K562 (cell line): Measurements from ENCODE around the gene SEZ6. TPM values are rescaled to one million over a fixed set of nuclear protein-coding genes. Genes with fewer than 3 reads are reported as not detected.

Experiments used
- ATAC-seq: fragments of 200-7000 bp; cut with Tn5 transposase; 3 replicates; pipeline ENCODE4 v1.9.1; 2020; ENCODE audit warnings: moderate library complexity
- BruUV-seq: library from RNA; stranded (reverse); fragments of 400-500 nt; replicated peaks from 2 replicates; lab custom pipeline; 2021; lab: Mats Ljungman, UMichigan
- CTCF ChIA-PET: fragments of 300-600 bp; formaldehyde crosslinking; extraction: SDS; loops from one replicate; lab custom pipeline; 2021; ENCODE audit warnings: low intra/inter-chr PET ratio; lab: Yijun Ruan, JAX
- POLR2A ChIA-PET: fragments of 300-600, 350-650 bp; sonication (Branson Sonifier 250); formaldehyde crosslinking; extraction: SDS; loops from one replicate; lab custom pipeline; 2021; ENCODE audit warnings: antibody characterized with exemption, inconsistent platforms; lab: Yijun Ruan, JAX
- DNase-seq, 4 experiments: peaks; one replicate each; pipeline versions ENCODE4 v3.0.0 to v3.0.0-alpha.2; 2011 to 2018; ENCODE audit warnings: low spot score in 3 of 4, mixed read lengths in 3 of 4; ENCODE audit errors: extremely low read depth in 1 of 4
- FAIRE-seq: peaks from 2 replicates; lab custom pipeline; 2011; peaks lifted over from hg19 to GRCh38; lab: Jason Lieb, UNC
- H2AFZ ChIP-seq: 2 replicates; pipeline ENCODE4 v1.6.0; 2011; ENCODE audit warnings: low read depth, low read length, control low read depth, inconsistent platforms
- H3K27ac ChIP-seq: fragments of 200-600 bp; 3 replicates; pipeline ENCODE4 v1.8.0; 2011; ENCODE audit warnings: low read depth, mild to moderate bottlenecking, control low read depth, inconsistent platforms, low read length, moderate library complexity, mixed read lengths; ENCODE audit errors: extremely low read depth
- H3K27me3 ChIP-seq, 2 experiments: fragments of 300-600 bp in 1 of 2; 2 replicates in 1 of 2; 3 replicates in 1 of 2; pipeline versions ENCODE4 v1.6.0 to v1.8.0; 2011; ENCODE audit warnings: inconsistent platforms in 2 of 2, low read length in 2 of 2, mild to moderate bottlenecking in 1 of 2, mixed read lengths in 1 of 2, moderate library complexity in 1 of 2; ENCODE audit not compliant: control insufficient read depth in 2 of 2, insufficient read depth in 2 of 2
- H3K36me3 ChIP-seq: fragments of 300-600 bp; 3 replicates; pipeline ENCODE4 v1.8.0; 2011; ENCODE audit warnings: mild to moderate bottlenecking, low read length, inconsistent platforms; ENCODE audit not compliant: control insufficient read depth, insufficient read depth
- H3K4me1 ChIP-seq, 2 experiments: fragments of 200-600 bp in 1 of 2; replicated peaks in 1 of 2; 2 replicates in 1 of 2; 3 replicates in 1 of 2; pipeline versions ENCODE4 v1.5.1 to v1.8.0; 2011; ENCODE audit warnings: inconsistent platforms in 2 of 2, low read length in 2 of 2, mild to moderate bottlenecking in 1 of 2, mixed read lengths in 1 of 2, moderate library complexity in 1 of 2; ENCODE audit not compliant: control insufficient read depth in 2 of 2, insufficient read depth in 2 of 2
- H3K4me2 ChIP-seq: 2 replicates; pipeline ENCODE4 v1.6.1; 2011; ENCODE audit warnings: low read length, control low read depth, inconsistent platforms, mixed read lengths; ENCODE audit not compliant: insufficient read depth
- H3K4me3 ChIP-seq: fragments of 200-600 bp; sonication (generic), shearing (Covaris generic); 2 replicates; pipeline ENCODE4 v1.5.1; 2016; ENCODE audit warnings: control low read depth, inconsistent platforms
- H3K79me2 ChIP-seq: fragments of 200-600 bp; 3 replicates; pipeline ENCODE4 v1.8.0; 2011; ENCODE audit warnings: low read length, inconsistent platforms; ENCODE audit not compliant: control insufficient read depth, insufficient read depth
- H3K9ac ChIP-seq, 2 experiments: 2 replicates each; pipeline versions ENCODE4 v1.6.0 to v1.6.1; 2011; ENCODE audit warnings: low read depth in 2 of 2, low read length in 2 of 2, control low read depth in 1 of 2, inconsistent platforms in 1 of 2, mild to moderate bottlenecking in 1 of 2, mixed read lengths in 1 of 2; ENCODE audit not compliant: insufficient read depth in 1 of 2
- H3K9me1 ChIP-seq: one replicate; pipeline ENCODE4 v1.6.0; 2011; ENCODE audit warnings: inconsistent platforms, mild to moderate bottlenecking, low read length, moderate library complexity; ENCODE audit not compliant: control insufficient read depth, insufficient read depth
- H3K9me3 ChIP-seq: replicated peaks from 2 replicates; pipeline ENCODE4 v1.5.1; 2011; ENCODE audit warnings: low read depth, low read length, inconsistent platforms; ENCODE audit not compliant: control insufficient read depth, insufficient read depth
- H4K20me1 ChIP-seq: replicated peaks from 2 replicates; pipeline ENCODE4 v1.6.1; 2011; ENCODE audit warnings: low read length, inconsistent platforms, mixed read lengths; ENCODE audit not compliant: control insufficient read depth, insufficient read depth
- EHMT2 ChIP-seq: fragments of 450-650 bp; IDR thresholded peaks from 2 replicates; pipeline ENCODE4 v1.6.1; 2018; ENCODE audit warnings: antibody characterized with exemption
- MIER1 ChIP-seq: fragments of 450-650 bp; IDR thresholded peaks from 2 replicates; pipeline ENCODE4 v1.6.1; 2016; ENCODE audit warnings: antibody characterized with exemption, mild to moderate bottlenecking, low read depth
- RAD51 ChIP-seq: fragments of 450-650 bp; IDR thresholded peaks from 2 replicates; pipeline ENCODE4 v1.7.1; 2016; ENCODE audit warnings: low read depth, mild to moderate bottlenecking, borderline replicate concordance
- WGBS: fragments of 100-300 bp; shearing (Covaris generic); methylation state at CpG from one replicate; pipeline ENCODE4 v1.1.6; 2016; ENCODE audit warnings: low coverage, mixed read lengths; ENCODE audit not compliant: insufficient coverage; ENCODE audit errors: missing lambda C conversion rate; 5-methylcytosine and 5-hydroxymethylcytosine counted together
- in situ Hi-C: fragments of 300-500 bp; cut with MboI; formaldehyde crosslinking; loops from 4 replicates; pipeline ENCODE4 v1.15.0; 2018; ENCODE audit warnings: inconsistent platforms, mixed read lengths
- intact Hi-C: fragments of 100-400 bp; cut with micrococcal nuclease; formaldehyde crosslinking; loops from 2 replicates; pipeline ENCODE4 v1.14.2; 2022
- polyA plus RNA-seq, 8 experiments: library from polyadenylated mRNA; depleted of rRNA in 4 of 8; stranded (reverse) in 5 of 8; unstranded in 3 of 8; fragments of >200 nt; fragmentation: Nextera tagmentation in 2 of 8; fragmentation: Illumina TruSeq in 1 of 8; extraction: Ambion mirVana in 2 of 8; extraction: Trizol in 1 of 8; gene quantifications; 2 replicates each; pipeline versions ENCODE4 v1.2.1 to v1.2.3, GENCODE V29; 2011 to 2014; ENCODE audit warnings: inconsistent platforms in 1 of 8, missing spikeins in 1 of 8
- total RNA-seq, 7 experiments: library from RNA; depleted of rRNA in 6 of 7; stranded (reverse); fragments of >200 nt in 6 of 7; fragmentation: Illumina TruSeq in 2 of 7; extraction: Trizol in 2 of 7; gene quantifications; 2 replicates each; pipeline versions ENCODE4 v1.2.1 to v1.2.3, GENCODE V29; 2011 to 2021; ENCODE audit warnings: low replicate concordance in 1 of 7
- TF ChIP-seq, protein P1 (sequence below), 2 experiments: fragments of 450-650 bp; formaldehyde crosslinking in 1 of 2; IDR thresholded peaks; 2 replicates each; pipeline versions ENCODE4 v1.4.0 to v1.6.1; 2014 to 2020; ENCODE audit warnings: mild to moderate bottlenecking in 2 of 2, borderline replicate concordance in 1 of 2, low read depth in 1 of 2

The SEZ6 gene
- total and polyA plus RNA-seq, 9 of the 15 experiments (the other 6 are each of a cell fraction or from before 2014, with no cell fraction given), result not detected

DNA sequence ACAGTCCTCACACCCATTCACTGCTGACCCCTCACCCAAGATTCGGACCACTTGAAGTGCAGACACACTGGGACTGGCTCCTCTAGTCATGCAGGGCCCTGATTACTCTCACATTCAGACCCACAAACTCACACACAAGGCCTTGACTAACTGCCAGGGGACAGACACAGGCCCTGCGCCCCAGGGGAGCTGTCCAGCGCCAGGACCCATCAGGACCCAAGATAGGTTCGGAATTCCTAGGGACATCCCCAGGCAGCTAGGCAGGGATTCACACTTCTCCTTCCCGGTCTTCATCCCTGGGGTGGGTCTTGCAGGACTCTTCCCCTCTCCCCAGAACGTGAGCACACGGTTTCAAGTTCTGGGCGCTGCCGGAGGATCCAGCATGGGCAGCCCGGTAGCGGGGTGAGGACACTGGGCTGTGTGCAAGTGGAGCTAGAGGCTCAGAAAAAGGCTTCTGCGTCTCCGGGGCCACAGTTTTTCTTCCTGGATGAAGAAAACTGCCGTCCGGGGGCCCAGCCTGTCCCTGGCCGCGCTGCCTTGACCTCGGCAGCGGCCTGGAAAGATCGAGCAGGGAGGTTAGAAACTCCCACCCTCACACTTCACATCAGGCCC lies 1.6 kb downstream of the SEZ6 start:
- Histone ChIP-seq H3K9me3 (no peaks in the 10 kb centered on the region), H3K9ac (no peak overlapping the region), H3K9me1 (peaks cover 2% of the 10 kb centered on the region), H3K27me3 (peaks cover 16 to 40% of the 10 kb centered on the region in 2 experiments; a peak in 4 of 5 replicates), H2AFZ (no peak overlapping the region), H3K4me1 (peaks cover 0 to 12% of the 10 kb centered on the region in 2 experiments; a peak in 1 of 5 replicates), H3K4me3 (no peak overlapping the region), H3K36me3 (no peaks in the 10 kb centered on the region), H3K4me2 (no peak overlapping the region), H3K79me2 (no peaks in the 10 kb centered on the region), H4K20me1 (peaks cover 16% of the 10 kb centered on the region; the same call in 1 of the 2 replicates), H3K27ac (no peak overlapping the region)
- in situ Hi-C loops (no loop called here), intact Hi-C loops (no loop called here)
- no peak for ATAC-seq
- no peak for FAIRE-seq
- ChIA-PET CTCF (no interaction called here), POLR2A (interaction anchor here (1.2 to 1.3 kb wide), 2 partner anchors 8 to 51 kb away, joined by 3 to 5 read pairs; no protein-coding TSS in a partner anchor)
- BruUV-seq, result no TSS peak
- WGBS, result under 1% methylated on average over 20 of the region's 20 CpGs
- no peak for DNase-seq
- TF ChIP-seq MIER1 (peak; percentile 56), RAD51 (no peak), EHMT2 (peak; percentile 50; the same call in 1 of the 2 replicates)
- TF ChIP-seq, protein P1, sequence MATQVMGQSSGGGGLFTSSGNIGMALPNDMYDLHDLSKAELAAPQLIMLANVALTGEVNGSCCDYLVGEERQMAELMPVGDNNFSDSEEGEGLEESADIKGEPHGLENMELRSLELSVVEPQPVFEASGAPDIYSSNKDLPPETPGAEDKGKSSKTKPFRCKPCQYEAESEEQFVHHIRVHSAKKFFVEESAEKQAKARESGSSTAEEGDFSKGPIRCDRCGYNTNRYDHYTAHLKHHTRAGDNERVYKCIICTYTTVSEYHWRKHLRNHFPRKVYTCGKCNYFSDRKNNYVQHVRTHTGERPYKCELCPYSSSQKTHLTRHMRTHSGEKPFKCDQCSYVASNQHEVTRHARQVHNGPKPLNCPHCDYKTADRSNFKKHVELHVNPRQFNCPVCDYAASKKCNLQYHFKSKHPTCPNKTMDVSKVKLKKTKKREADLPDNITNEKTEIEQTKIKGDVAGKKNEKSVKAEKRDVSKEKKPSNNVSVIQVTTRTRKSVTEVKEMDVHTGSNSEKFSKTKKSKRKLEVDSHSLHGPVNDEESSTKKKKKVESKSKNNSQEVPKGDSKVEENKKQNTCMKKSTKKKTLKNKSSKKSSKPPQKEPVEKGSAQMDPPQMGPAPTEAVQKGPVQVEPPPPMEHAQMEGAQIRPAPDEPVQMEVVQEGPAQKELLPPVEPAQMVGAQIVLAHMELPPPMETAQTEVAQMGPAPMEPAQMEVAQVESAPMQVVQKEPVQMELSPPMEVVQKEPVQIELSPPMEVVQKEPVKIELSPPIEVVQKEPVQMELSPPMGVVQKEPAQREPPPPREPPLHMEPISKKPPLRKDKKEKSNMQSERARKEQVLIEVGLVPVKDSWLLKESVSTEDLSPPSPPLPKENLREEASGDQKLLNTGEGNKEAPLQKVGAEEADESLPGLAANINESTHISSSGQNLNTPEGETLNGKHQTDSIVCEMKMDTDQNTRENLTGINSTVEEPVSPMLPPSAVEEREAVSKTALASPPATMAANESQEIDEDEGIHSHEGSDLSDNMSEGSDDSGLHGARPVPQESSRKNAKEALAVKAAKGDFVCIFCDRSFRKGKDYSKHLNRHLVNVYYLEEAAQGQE (IDR thresholded peaks at IDR 0.05; ENCODE audit: borderline replicate concordance), result peak; percentile 88
- TF ChIP-seq, protein P1 (CRISPR knock-in tag; IDR thresholded peaks at IDR 0.05; ENCODE audit: low read depth), result peak; percentile 69; the same call in 1 of the 2 replicates
